Measurements from ENCODE around the gene PEPD. TPM values are rescaled to one million over a fixed set of nuclear protein-coding genes. Genes with fewer than 3 reads are reported as not detected.

Gene PEPD
- total RNA-seq, 4 donors from 2014 or later, result 92.6 to 323 (median 218) TPM

GRCh38 chr19:33444562-33445441 is 76.8 kb downstream of the PEPD start:
- Histone ChIP-seq H3K36me3 (no peaks in the 10 kb centered on the region), H3K9me3 (no peaks in the 10 kb centered on the region), H3K27me3 (no peaks in the 10 kb centered on the region), H3K27ac (no peak overlapping the region), H3K4me3 (no peak overlapping the region), H3K4me1 (no peaks in the 10 kb centered on the region)
- intact Hi-C loops (cut with DNase I; ENCODE audit: low total_unique reads) (no loop called here), in situ Hi-C loops (cut with MboI; ENCODE audit: low pct_ligation_motif_present in 1 of 4, low pct_unique_long_range_greater_than_20kb in 1 of 4, low sequenced_read_pairs in 3 of 4) (loop anchor here in 2 of 4 donors (25.0 kb wide), 3 partner anchors 317 to 667 kb away; no protein-coding TSS in a partner anchor)
- 83 to 87% methylated on average over 9 to 11 of the region's 12 CpGs for WGBS, 2 donors (ENCODE audit: low coverage in 1 of 2)
- DNase-seq, result no peak
- TF ChIP-seq EP300 (IDR thresholded peaks at IDR 0.05; ENCODE audit: low read depth) (no peak), CTCF (IDR thresholded peaks at IDR 0.05) (no peak), POLR2A (IDR thresholded peaks at IDR 0.05) (no peak), POLR2AphosphoS5 (IDR thresholded peaks at IDR 0.05) (no peak)

- intact Hi-C loops (cut with DNase I; ENCODE audit: low total_unique reads), result no loop called here
- Histone ChIP-seq H3K27me3 (no peaks in the 10 kb centered on the region), H3K4me3 (no peak overlapping the region), H3K27ac (no peak overlapping the region), H3K36me3 (no peaks in the 10 kb centered on the region), H3K9me3 (no peaks in the 10 kb centered on the region), H3K4me1 (no peaks in the 10 kb centered on the region)
- 96 to 99% methylated on average over 21 to 32 of the region's 32 CpGs for WGBS, 2 donors (ENCODE audit: low coverage in 1 of 2)
- in situ Hi-C loops (cut with MboI; ENCODE audit: low pct_ligation_motif_present in 1 of 4, low pct_unique_long_range_greater_than_20kb in 1 of 4, low sequenced_read_pairs in 3 of 4), result loop anchor here in 2 of 4 donors (25.0 kb wide), 3 partner anchors 318 to 668 kb away; no protein-coding TSS in a partner anchor
- no peak for DNase-seq
- TF ChIP-seq POLR2A (IDR thresholded peaks at IDR 0.05) (no peak), CTCF (IDR thresholded peaks at IDR 0.05) (no peak), EP300 (IDR thresholded peaks at IDR 0.05; ENCODE audit: low read depth) (no peak), POLR2AphosphoS5 (IDR thresholded peaks at IDR 0.05) (no peak)
Measured at GRCh38 chr19:33443638-33444561, 77.7 kb downstream of the PEPD start.

GRCh38 chr19:33442706-33443105 is 78.9 kb downstream of the PEPD start:
- intact Hi-C loops (cut with DNase I; ENCODE audit: low total_unique reads), result no loop called here
- Histone ChIP-seq H3K27ac (no peak overlapping the region), H3K4me3 (no peak overlapping the region), H3K36me3 (no peaks in the 10 kb centered on the region), H3K9me3 (no peaks in the 10 kb centered on the region), H3K27me3 (no peaks in the 10 kb centered on the region), H3K4me1 (no peaks in the 10 kb centered on the region)
- no peak for DNase-seq
- no peak for TF ChIP-seq CTCF (IDR thresholded peaks at IDR 0.05)
- in situ Hi-C loops (cut with MboI; ENCODE audit: low pct_ligation_motif_present in 1 of 4, low pct_unique_long_range_greater_than_20kb in 1 of 4, low sequenced_read_pairs in 3 of 4), result loop anchor here in 2 of 4 donors (25.0 kb wide), 3 partner anchors 320 to 670 kb away; no protein-coding TSS in a partner anchor
- 91 to 92% methylated on average over 5 to 9 of the region's 9 CpGs for WGBS, 2 donors (ENCODE audit: low coverage in 1 of 2)

GRCh38 chr19:33441828-33442227 is 79.8 kb downstream of the PEPD start:
- intact Hi-C loops (cut with DNase I; ENCODE audit: low total_unique reads), result no loop called here
- Histone ChIP-seq H3K36me3 (no peaks in the 10 kb centered on the region), H3K27me3 (no peaks in the 10 kb centered on the region), H3K27ac (no peak overlapping the region), H3K9me3 (no peaks in the 10 kb centered on the region), H3K4me1 (no peaks in the 10 kb centered on the region), H3K4me3 (no peak overlapping the region)
- TF ChIP-seq POLR2A (IDR thresholded peaks at IDR 0.05) (no peak), POLR2AphosphoS5 (IDR thresholded peaks at IDR 0.05) (no peak), EP300 (IDR thresholded peaks at IDR 0.05; ENCODE audit: low read depth) (no peak), CTCF (IDR thresholded peaks at IDR 0.05) (no peak)
- in situ Hi-C loops (cut with MboI; ENCODE audit: low pct_ligation_motif_present in 1 of 4, low pct_unique_long_range_greater_than_20kb in 1 of 4, low sequenced_read_pairs in 3 of 4), result loop anchor here in 2 of 4 donors (25.0 kb wide), 3 partner anchors 320 to 670 kb away; no protein-coding TSS in a partner anchor
- 88% methylated on average over 3 of the region's 3 CpGs; no CpG with 5 or more reads in 1 of the 2 donors for WGBS, 2 donors (ENCODE audit: low coverage in 1 of 2)
- DNase-seq, result no peak

All from transverse colon (tissue), 4 donors.